Measurements from ENCODE around the gene JARID2.

GRCh38 chr6:15487262-15487661 is 241.4 kb downstream of the JARID2 start:
- TF ChIP-seq ZNF24 (tag by site-specific recombination; IDR thresholded peaks at IDR 0.05): no peak
- no peak for TF ChIP-seq PRDM10 (tag by site-specific recombination; IDR thresholded peaks at IDR 0.05)
- no peak for TF ChIP-seq ZNF2 (tag by site-specific recombination; IDR thresholded peaks at IDR 0.05)
- TF ChIP-seq CTCF (tag by site-specific recombination; IDR thresholded peaks at IDR 0.05): no peak
- no peak for TF ChIP-seq ZNF221 (tag by site-specific recombination; IDR thresholded peaks at IDR 0.05; ENCODE audit: borderline replicate concordance)
- no peak for TF ChIP-seq ZNF239 (tag by site-specific recombination; IDR thresholded peaks at IDR 0.05)
- TF ChIP-seq ZXDB (tag by site-specific recombination; IDR thresholded peaks at IDR 0.05): no peak
- no peak for TF ChIP-seq ZNF248 (tag by site-specific recombination; IDR thresholded peaks at IDR 0.05)
- TF ChIP-seq SCRT2 (tag by site-specific recombination; IDR thresholded peaks at IDR 0.05): no peak
- no peak for TF ChIP-seq ZNF184 (tag by site-specific recombination; IDR thresholded peaks at IDR 0.05)
- no peak for TF ChIP-seq ZNF223 (tag by site-specific recombination; IDR thresholded peaks at IDR 0.05)
